GM10266 (cell line): ENCODE measurements around the gene ARHGEF38.

ENCODE experiments used
- DNase-seq: peaks from one replicate; pipeline ENCODE4 v3.0.0; 2012; ENCODE audit errors: extremely low spot score
- TF ChIP-seq, protein P1 (sequence below): IDR thresholded peaks from 2 replicates; pipeline ENCODE4 v1.5.1; 2012; ENCODE audit warnings: mild to moderate bottlenecking, low read depth; ENCODE audit not compliant: control insufficient read depth, insufficient read depth; ENCODE audit errors: missing control alignments

Gene ARHGEF38

DNA sequence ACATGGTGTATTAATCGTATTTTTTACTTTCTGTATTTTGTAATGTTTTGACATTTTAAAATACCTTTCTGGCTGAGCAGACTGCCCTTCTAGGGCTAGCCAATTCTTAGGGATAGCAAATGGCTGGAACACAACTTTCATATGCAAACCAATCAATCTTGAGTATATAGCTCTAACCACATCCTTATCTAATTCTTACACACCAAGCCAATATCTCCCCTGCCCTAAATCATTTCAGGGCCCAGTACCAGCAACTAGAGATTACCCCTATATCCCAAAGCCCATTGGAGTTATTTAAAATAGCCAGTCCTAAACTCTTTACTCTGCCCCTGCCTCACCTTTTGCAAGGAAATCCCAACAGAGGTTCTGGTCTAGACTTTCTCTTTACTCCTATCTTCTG is 97.8 kb downstream of the ARHGEF38 start:
- TF ChIP-seq, protein P1, sequence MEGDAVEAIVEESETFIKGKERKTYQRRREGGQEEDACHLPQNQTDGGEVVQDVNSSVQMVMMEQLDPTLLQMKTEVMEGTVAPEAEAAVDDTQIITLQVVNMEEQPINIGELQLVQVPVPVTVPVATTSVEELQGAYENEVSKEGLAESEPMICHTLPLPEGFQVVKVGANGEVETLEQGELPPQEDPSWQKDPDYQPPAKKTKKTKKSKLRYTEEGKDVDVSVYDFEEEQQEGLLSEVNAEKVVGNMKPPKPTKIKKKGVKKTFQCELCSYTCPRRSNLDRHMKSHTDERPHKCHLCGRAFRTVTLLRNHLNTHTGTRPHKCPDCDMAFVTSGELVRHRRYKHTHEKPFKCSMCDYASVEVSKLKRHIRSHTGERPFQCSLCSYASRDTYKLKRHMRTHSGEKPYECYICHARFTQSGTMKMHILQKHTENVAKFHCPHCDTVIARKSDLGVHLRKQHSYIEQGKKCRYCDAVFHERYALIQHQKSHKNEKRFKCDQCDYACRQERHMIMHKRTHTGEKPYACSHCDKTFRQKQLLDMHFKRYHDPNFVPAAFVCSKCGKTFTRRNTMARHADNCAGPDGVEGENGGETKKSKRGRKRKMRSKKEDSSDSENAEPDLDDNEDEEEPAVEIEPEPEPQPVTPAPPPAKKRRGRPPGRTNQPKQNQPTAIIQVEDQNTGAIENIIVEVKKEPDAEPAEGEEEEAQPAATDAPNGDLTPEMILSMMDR = no peak
- no peak for DNase-seq

DNA sequence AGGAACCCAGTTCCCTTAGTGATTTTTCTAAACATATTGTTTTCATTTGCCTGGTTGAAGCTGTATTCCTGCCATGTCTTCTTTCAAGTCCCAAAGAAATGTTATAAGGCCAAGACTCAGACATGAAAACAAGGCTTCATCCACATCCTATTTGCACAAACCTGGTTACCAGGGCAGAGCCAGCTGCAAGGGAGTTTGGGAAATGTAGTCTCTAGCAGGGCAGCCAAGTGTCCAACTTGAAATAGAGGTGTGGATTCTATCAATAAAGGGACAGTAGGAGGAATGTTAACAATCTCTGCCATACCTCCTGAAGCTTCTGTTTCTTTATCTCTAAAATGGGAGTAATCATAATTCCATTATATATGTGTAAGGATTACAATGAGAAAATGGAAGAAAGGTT is 99.5 kb downstream of the ARHGEF38 start:
- TF ChIP-seq, protein P1 = no peak
- no peak for DNase-seq

DNA sequence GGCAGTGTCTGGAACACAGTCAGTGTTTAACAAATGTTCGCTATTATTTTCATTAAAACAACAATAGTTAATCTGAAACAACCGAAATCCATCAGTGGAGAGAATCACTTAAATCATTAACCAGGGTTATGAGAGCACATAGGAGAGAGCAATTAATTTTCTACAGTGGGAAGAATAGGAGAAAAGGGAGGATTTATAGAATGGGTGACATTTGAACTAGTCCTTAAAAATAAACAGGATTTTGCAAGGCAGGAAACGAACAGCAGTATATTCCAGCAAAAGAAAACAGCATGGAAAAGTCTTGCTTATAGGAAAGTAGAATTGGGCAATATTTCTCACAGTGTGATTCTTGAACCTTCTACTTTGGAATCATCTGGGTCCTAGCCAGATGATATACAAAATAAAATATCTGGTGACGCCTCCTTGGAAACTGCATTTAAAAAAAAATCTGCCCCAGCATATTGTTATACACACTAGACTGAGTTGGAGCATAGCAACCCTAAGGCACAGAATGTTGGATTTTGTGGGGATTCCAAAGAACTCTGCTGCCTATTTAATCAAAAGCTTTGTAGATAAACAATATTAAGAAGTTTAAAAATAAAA is 100.0 kb downstream of the ARHGEF38 start:
- TF ChIP-seq, protein P1 = no peak
- no peak for DNase-seq

DNA sequence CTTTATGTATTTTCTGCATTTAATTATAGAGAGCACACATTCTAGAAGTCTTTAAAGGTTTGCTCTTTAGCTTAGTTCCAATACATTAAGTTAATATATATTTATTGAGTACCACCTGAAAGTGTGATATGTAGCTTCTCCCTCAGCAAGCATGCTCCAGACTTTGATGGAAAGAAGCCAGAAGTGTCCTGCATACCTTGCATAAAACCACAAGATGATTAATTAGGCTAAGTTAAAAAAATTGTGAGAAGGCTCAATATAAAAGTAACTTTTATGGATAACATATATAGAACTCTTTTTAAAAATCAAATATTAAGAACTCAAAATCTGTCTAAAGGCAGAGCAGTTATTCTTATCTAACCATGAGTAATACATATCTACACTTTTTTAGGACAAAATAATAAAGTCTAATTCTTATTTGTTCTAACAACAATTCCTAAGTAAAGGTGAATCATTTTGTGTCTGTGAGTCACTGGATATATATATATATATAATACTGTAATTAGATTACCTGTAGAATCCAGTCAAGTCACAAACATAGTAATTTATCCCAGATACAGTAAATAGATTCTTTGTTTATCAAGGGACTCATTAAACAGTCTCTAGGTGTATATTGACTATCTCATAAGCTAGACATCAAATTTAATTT is 104.8 kb downstream of the ARHGEF38 start:
- no peak for DNase-seq

DNA sequence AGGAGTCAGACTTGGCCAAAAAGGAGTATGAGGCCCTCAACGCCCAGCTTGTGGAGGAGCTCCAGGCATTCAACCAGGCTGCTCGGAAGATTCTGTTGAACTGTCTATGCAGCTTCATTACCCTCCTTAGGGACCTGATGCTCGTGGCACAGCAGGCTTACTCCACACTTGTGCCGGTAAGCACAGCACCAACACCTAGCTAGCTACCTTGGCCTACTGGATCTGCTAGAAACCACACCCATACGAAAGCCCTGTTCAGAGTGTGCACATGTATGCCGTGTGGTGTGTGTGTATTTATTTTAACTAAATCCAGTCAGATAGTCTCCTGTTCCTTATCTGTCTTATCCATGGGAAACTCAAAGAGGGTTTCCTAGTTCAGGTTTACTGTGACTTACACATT is 106.8 kb downstream of the ARHGEF38 start:
- TF ChIP-seq, protein P1 = no peak
- no peak for DNase-seq

More for the DNA sequence above, 104.8 kb downstream of the ARHGEF38 start:
- TF ChIP-seq, protein P1 = no peak

DNA sequence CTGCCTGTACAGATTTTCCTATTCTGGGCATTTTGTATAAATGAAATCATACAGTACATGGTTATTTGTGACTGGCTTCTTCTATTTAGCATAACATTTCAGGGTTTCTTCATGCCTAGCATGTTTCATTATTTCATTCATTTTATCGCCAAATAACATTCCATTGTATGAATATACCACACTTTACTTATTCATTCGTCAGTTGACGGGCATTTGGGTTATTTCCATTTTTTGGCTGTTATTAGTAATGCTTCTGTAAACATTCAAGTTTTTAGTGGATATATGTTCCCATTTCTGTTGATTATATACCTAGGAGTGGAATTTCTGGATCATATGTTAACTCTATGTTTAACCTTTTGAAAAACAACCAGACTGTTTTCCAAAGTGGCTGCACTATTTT is 108.6 kb downstream of the ARHGEF38 start:
- TF ChIP-seq, protein P1 = no peak
- DNase-seq = no peak

DNA sequence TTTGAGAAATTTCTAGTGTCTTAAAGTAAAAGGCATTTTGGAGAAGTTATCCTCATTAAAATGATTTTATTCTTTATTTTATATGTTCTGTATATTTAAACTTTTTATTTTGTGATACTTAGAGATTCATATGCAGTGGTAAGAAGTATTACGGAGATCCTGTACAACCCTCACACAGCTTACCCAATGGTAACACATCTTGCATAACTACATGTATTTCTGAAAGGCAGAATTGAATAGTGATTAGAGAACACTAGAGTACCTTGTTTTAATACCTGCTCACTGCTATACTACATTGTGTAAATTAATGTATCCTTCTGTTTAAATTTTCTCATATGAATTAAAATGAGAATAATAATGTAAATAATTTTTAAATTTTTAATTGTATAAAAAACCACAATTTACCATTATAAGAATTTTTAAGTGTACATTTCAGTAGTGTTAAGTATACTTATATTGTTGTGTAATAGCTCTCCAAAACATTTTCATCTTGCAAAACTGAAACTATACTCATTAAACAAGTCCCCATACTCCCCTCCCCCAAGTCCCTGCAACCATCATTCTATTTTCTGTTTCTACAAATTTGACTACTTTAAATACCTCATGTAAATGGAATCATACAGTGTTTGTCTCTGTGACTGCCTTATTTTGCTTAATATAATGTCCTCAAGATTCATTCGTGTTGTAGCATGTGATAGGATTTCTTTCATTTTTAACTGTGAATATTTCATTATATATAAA is 110.7 kb downstream of the ARHGEF38 start:
- TF ChIP-seq, protein P1 = no peak
- no peak for DNase-seq
